Ishikawa (cell line): ENCODE measurements around the gene HAT1.

Experiments
- CEBPB ChIP-seq: IDR thresholded peaks from 2 replicates; pipeline ENCODE4 v1.6.1; 2012
- EP300 ChIP-seq: IDR thresholded peaks from 2 replicates; pipeline ENCODE4 v1.6.1; 2012; ENCODE audit warnings: borderline replicate concordance
- FOXM1 ChIP-seq: IDR thresholded peaks from 2 replicates; pipeline ENCODE4 v1.6.1; 2012; ENCODE audit warnings: low read depth, borderline replicate concordance
- MAX ChIP-seq: IDR thresholded peaks from 2 replicates; pipeline ENCODE4 v1.6.1; 2012
- NFIC ChIP-seq: IDR thresholded peaks from 2 replicates; pipeline ENCODE4 v1.6.1; 2012
- RAD21 ChIP-seq: IDR thresholded peaks from 2 replicates; pipeline ENCODE4 v1.6.1; 2012; ENCODE audit warnings: low read depth
- YY1 ChIP-seq: IDR thresholded peaks from 2 replicates; pipeline ENCODE4 v1.6.1; 2012; ENCODE audit warnings: low read depth
- TF ChIP-seq, protein P1 (sequence below): IDR thresholded peaks from 2 replicates; pipeline ENCODE4 v1.6.1; 2012; ENCODE audit warnings: low read depth, mild to moderate bottlenecking

- TF ChIP-seq YY1, result no peak
- TF ChIP-seq, protein P1, sequence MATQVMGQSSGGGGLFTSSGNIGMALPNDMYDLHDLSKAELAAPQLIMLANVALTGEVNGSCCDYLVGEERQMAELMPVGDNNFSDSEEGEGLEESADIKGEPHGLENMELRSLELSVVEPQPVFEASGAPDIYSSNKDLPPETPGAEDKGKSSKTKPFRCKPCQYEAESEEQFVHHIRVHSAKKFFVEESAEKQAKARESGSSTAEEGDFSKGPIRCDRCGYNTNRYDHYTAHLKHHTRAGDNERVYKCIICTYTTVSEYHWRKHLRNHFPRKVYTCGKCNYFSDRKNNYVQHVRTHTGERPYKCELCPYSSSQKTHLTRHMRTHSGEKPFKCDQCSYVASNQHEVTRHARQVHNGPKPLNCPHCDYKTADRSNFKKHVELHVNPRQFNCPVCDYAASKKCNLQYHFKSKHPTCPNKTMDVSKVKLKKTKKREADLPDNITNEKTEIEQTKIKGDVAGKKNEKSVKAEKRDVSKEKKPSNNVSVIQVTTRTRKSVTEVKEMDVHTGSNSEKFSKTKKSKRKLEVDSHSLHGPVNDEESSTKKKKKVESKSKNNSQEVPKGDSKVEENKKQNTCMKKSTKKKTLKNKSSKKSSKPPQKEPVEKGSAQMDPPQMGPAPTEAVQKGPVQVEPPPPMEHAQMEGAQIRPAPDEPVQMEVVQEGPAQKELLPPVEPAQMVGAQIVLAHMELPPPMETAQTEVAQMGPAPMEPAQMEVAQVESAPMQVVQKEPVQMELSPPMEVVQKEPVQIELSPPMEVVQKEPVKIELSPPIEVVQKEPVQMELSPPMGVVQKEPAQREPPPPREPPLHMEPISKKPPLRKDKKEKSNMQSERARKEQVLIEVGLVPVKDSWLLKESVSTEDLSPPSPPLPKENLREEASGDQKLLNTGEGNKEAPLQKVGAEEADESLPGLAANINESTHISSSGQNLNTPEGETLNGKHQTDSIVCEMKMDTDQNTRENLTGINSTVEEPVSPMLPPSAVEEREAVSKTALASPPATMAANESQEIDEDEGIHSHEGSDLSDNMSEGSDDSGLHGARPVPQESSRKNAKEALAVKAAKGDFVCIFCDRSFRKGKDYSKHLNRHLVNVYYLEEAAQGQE, result no peak
- no peak for TF ChIP-seq NFIC
- no peak for TF ChIP-seq CEBPB
- TF ChIP-seq EP300, result no peak
- TF ChIP-seq RAD21, result no peak
- no peak for TF ChIP-seq MAX
- no peak for TF ChIP-seq FOXM1
These were observed 37.7 kb downstream of the HAT1 start for GRCh38 chr2:171959998-171960397.
